ENCODE measurements around the gene MIS18BP1. TPM values are rescaled to one million over a fixed set of nuclear protein-coding genes. Genes with fewer than 3 reads are reported as not detected.

The MIS18BP1 gene
- total and polyA plus RNA-seq, 2 of the 4 experiments (the other 2 are of a cell fraction): 10.6 to 18.6 TPM

GRCh38 chr14:45199230-45199629, 53.8 kb downstream of the MIS18BP1 start:
- ChIA-PET CTCF (interaction anchor here (0.6 kb wide), 1 partner anchor 67 kb away, joined by 3 read pairs; no protein-coding TSS in a partner anchor), POLR2A (ENCODE audit: unreplicated experiment) (no interaction called here)
- Histone ChIP-seq H2BK20ac (ENCODE audit: low read depth, low read length) (no peak overlapping the region), H2AK9ac (replicated peaks; ENCODE audit: low read depth, low read length, poor library complexity) (no peak overlapping the region), H4K5ac (ENCODE audit: low read depth, low read length) (no peak overlapping the region; the same call in 1 of the 2 replicates), H2AK5ac (ENCODE audit: low read depth, low read length) (no peak overlapping the region), H3K27ac (ENCODE audit: insufficient read depth, low read length) (no peak overlapping the region), H3K56ac (ENCODE audit: extremely low read depth, insufficient read depth, low read length) (no peak overlapping the region), H3K27me3 (ENCODE audit: control insufficient read depth, insufficient read depth, low read length) (no peaks in the 10 kb centered on the region), H4K20me1 (ENCODE audit: insufficient read depth, low read length) (no peaks in the 10 kb centered on the region), H3K4me1 (ENCODE audit: control insufficient read depth, insufficient read depth, low read length) (no peaks in the 10 kb centered on the region; the same call in 1 of the 2 replicates), H3K4me2 (ENCODE audit: low read depth, low read length) (peak overlapping the region; percentile 53; the same call in 1 of the 2 replicates), H3K4ac (ENCODE audit: low read depth, low read length) (no peak overlapping the region), H3K9me1 (ENCODE audit: insufficient read depth, low read length) (no peaks in the 10 kb centered on the region), H3K18ac (ENCODE audit: low read depth, low read length) (peak overlapping the region; percentile 59; the same call in 1 of the 2 replicates), H2BK5ac (ENCODE audit: low read depth, low read length, poor library complexity, severe bottlenecking) (peak overlapping the region; percentile 69), H3K14ac (replicated peaks; ENCODE audit: low read depth, low read length) (no peak overlapping the region), H4K91ac (ENCODE audit: insufficient read depth, low read depth, low read length) (no peak overlapping the region), H4K8ac (ENCODE audit: low read depth in 2 of 2, low read length in 2 of 2) (no peak overlapping the region; a peak in 1 of 4 replicates), H2AFZ (replicated peaks; ENCODE audit: low read length, poor library complexity) (no peak overlapping the region), H3K9me3 (ENCODE audit: control insufficient read depth, insufficient read depth, low read length) (no peaks in the 10 kb centered on the region), H3K4me3 (ENCODE audit: insufficient read depth, low read depth, low read length) (no peak overlapping the region), H3K9ac (ENCODE audit: low read depth, low read length) (no peak overlapping the region), H2BK15ac (ENCODE audit: low read depth, low read length) (no peak overlapping the region), H3K36me3 (ENCODE audit: control insufficient read depth, insufficient read depth, low read length) (peaks cover 2% of the 10 kb centered on the region; the same call in 1 of the 2 replicates), H3K23ac (ENCODE audit: low read depth, low read length) (no peak overlapping the region), H2BK120ac (ENCODE audit: low read depth, low read length) (no peak overlapping the region), H3K79me1 (ENCODE audit: low read depth in 1 of 2, low read length in 2 of 2) (no peaks in the 10 kb centered on the region)
- intact Hi-C loops (cut with micrococcal nuclease) (no loop called here), in situ Hi-C loops (cut with MboI; ENCODE audit: low sequenced_read_pairs) (no loop called here), dilution Hi-C loops (cut with HindIII; ENCODE audit: low sequenced_read_pairs, unreplicated experiment) (no loop called here)
- DNase-seq: peak; percentile 79
- TF ChIP-seq, protein P1, sequence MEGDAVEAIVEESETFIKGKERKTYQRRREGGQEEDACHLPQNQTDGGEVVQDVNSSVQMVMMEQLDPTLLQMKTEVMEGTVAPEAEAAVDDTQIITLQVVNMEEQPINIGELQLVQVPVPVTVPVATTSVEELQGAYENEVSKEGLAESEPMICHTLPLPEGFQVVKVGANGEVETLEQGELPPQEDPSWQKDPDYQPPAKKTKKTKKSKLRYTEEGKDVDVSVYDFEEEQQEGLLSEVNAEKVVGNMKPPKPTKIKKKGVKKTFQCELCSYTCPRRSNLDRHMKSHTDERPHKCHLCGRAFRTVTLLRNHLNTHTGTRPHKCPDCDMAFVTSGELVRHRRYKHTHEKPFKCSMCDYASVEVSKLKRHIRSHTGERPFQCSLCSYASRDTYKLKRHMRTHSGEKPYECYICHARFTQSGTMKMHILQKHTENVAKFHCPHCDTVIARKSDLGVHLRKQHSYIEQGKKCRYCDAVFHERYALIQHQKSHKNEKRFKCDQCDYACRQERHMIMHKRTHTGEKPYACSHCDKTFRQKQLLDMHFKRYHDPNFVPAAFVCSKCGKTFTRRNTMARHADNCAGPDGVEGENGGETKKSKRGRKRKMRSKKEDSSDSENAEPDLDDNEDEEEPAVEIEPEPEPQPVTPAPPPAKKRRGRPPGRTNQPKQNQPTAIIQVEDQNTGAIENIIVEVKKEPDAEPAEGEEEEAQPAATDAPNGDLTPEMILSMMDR (conservative IDR thresholded peaks at IDR 0.05; ENCODE audit: low read depth, low read length): no peak
- TF ChIP-seq NFE2L2 (IDR thresholded peaks at IDR 0.05; ENCODE audit: low read depth, low read length) (peak; percentile 5; the same call in 1 of the 2 replicates), MXI1 (IDR thresholded peaks at IDR 0.05; ENCODE audit: borderline replicate concordance, low read depth, low read length) (no peak)
- TF ChIP-seq, protein P2, sequence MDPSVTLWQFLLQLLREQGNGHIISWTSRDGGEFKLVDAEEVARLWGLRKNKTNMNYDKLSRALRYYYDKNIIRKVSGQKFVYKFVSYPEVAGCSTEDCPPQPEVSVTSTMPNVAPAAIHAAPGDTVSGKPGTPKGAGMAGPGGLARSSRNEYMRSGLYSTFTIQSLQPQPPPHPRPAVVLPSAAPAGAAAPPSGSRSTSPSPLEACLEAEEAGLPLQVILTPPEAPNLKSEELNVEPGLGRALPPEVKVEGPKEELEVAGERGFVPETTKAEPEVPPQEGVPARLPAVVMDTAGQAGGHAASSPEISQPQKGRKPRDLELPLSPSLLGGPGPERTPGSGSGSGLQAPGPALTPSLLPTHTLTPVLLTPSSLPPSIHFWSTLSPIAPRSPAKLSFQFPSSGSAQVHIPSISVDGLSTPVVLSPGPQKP (IDR thresholded peaks at IDR 0.05; ENCODE audit: borderline replicate concordance, low read depth, low read length): no peak
- no CpG with 5 or more reads among the region's 1 CpG for WGBS, 2 experiments (ENCODE audit: extremely low coverage in 2 of 2, insufficient read length in 1 of 2)
- peak; percentile 94 for ATAC-seq (ENCODE audit: low read depth)
- BruUV-seq (replicated peaks): no TSS peak
